B cell (primary cell): Measurements from ENCODE around the gene SPRR1A. TPM values are rescaled to one million over a fixed set of nuclear protein-coding genes. Genes with fewer than 3 reads are reported as not detected.

Source experiments
- ATAC-seq: fragments of 200-7000 bp; cut with Tn5 transposase; one replicate; pipeline ENCODE4 v1.10.0; 2021; ENCODE audit warnings: low read depth, mild to moderate bottlenecking, moderate number of reproducible peaks, moderate library complexity
- CTCF ChIA-PET: fragments of 350-600 bp; sonication (Branson Sonifier 250); formaldehyde crosslinking; loops from one replicate; lab custom pipeline; 2021; ENCODE audit warnings: antibody characterized with exemption, inconsistent platforms; lab: Charles Lee
- POLR2A ChIA-PET: fragments of 350-600 bp; sonication (Branson Sonifier 250); formaldehyde crosslinking; loops from one replicate; lab custom pipeline; 2021; ENCODE audit warnings: antibody characterized with exemption; lab: Charles Lee
- DNase-seq: peaks from one replicate; pipeline ENCODE4 v3.0.0; 2013
- H2AFZ ChIP-seq: 2 replicates; pipeline ENCODE4 v1.6.1; 2012; ENCODE audit warnings: mild to moderate bottlenecking, low read depth, low read length; ENCODE audit not compliant: insufficient read depth, poor library complexity, severe bottlenecking
- H3K27ac ChIP-seq, 2 donors: 1 replicate in 1 of 2; 2 replicates in 1 of 2; pipeline ENCODE4 v1.5.1; 2012 to 2013; ENCODE audit warnings: low read length in 2 of 2, mild to moderate bottlenecking in 2 of 2, moderate library complexity in 1 of 2
- H3K27me3 ChIP-seq, 4 experiments: fragments of 200-600 bp in 1 of 4; sonication (generic) in 1 of 4; replicated peaks in 1 of 4; 1 replicate in 2 of 4; 2 replicates in 2 of 4; pipeline versions ENCODE4 v1.6.1 to v1.7.0; 2013 to 2016; ENCODE audit warnings: low read length in 3 of 4, mild to moderate bottlenecking in 2 of 4, mixed read lengths in 1 of 4, moderate library complexity in 1 of 4; ENCODE audit not compliant: insufficient read depth in 4 of 4, control insufficient read depth in 3 of 4; ENCODE audit errors: control extremely low read depth in 1 of 4
- H3K36me3 ChIP-seq, 2 experiments: replicated peaks in 1 of 2; 1 replicate in 1 of 2; 2 replicates in 1 of 2; pipeline versions ENCODE4 v1.6.1 to v1.7.1; 2013; ENCODE audit warnings: low read length in 1 of 2; ENCODE audit not compliant: insufficient read depth in 2 of 2, control insufficient read depth in 1 of 2; ENCODE audit errors: control extremely low read depth in 1 of 2, extremely low read depth in 1 of 2
- H3K4me1 ChIP-seq, 2 donors: fragments of 200-600 bp in 1 of 2; sonication (generic) in 1 of 2; 1 replicate in 1 of 2; 2 replicates in 1 of 2; pipeline versions ENCODE4 v1.5.1 to v1.6.1; 2013 to 2017; ENCODE audit warnings: low read length in 2 of 2; ENCODE audit not compliant: control insufficient read depth in 2 of 2, insufficient read depth in 2 of 2
- H3K4me2 ChIP-seq: replicated peaks from 2 replicates; pipeline ENCODE3; 2012; ENCODE audit warnings: mild to moderate bottlenecking, low read depth, low read length; ENCODE audit not compliant: poor library complexity, severe bottlenecking
- H3K4me3 ChIP-seq, 5 experiments: fragments of 200-600 bp in 1 of 5; sonication (generic) in 1 of 5; 1 replicate in 3 of 5; 2 replicates in 2 of 5; pipeline versions ENCODE4 v1.5.1 to v1.7.0; 2011 to 2016; ENCODE audit warnings: low read length in 4 of 5, mild to moderate bottlenecking in 4 of 5, low read depth in 2 of 5, control low read depth in 1 of 5, moderate library complexity in 1 of 5; ENCODE audit not compliant: insufficient read depth in 1 of 5; ENCODE audit errors: control extremely low read depth in 1 of 5, extremely low read depth in 1 of 5
- H3K79me2 ChIP-seq: fragments of 200-600 bp; sonication (generic); one replicate; pipeline ENCODE4 v1.6.0; 2016; ENCODE audit warnings: low read length; ENCODE audit not compliant: control insufficient read depth, insufficient read depth
- H3K9ac ChIP-seq: fragments of 200-600 bp; sonication (generic); 2 replicates; pipeline ENCODE4 v1.6.1; 2017; ENCODE audit warnings: mild to moderate bottlenecking, low read length, moderate library complexity
- H3K9me3 ChIP-seq, 3 donors: one replicate each; pipeline versions ENCODE4 v1.6.1 to v1.7.1; 2013; ENCODE audit warnings: low read length in 2 of 3; ENCODE audit not compliant: control insufficient read depth in 2 of 3, insufficient read depth in 1 of 3; ENCODE audit errors: control extremely low read depth in 1 of 3
- H4K20me1 ChIP-seq: 2 replicates; pipeline ENCODE4 v1.6.0; 2012; ENCODE audit warnings: mild to moderate bottlenecking, low read length; ENCODE audit not compliant: insufficient read depth, control insufficient read depth, poor library complexity, severe bottlenecking
- H3K27ac Mint-ChIP-seq: one replicate; pipeline ENCODE4 v1.8.0; 2021; ENCODE audit warnings: mixed read lengths
- H3K27me3 Mint-ChIP-seq: one replicate; pipeline ENCODE4 v1.8.0; 2021; ENCODE audit warnings: mixed read lengths
- H3K4me1 Mint-ChIP-seq: one replicate; pipeline ENCODE4 v1.8.0; 2021; ENCODE audit warnings: mixed read lengths
- H3K4me3 Mint-ChIP-seq: one replicate; pipeline ENCODE4 v1.8.0; 2021; ENCODE audit warnings: mixed read lengths
- H3K9me3 Mint-ChIP-seq: one replicate; pipeline ENCODE4 v1.8.0; 2022; ENCODE audit warnings: mixed read lengths; ENCODE audit not compliant: insufficient read depth
- CTCF ChIP-seq: fragments of 200-600 bp; IDR thresholded peaks from one replicate; pipeline ENCODE4 v1.8.0; 2022; ENCODE audit warnings: antibody characterized with exemption, mild to moderate bottlenecking
- EZH2 ChIP-seq: IDR thresholded peaks from 2 replicates; pipeline ENCODE4 v1.6.1; 2012; ENCODE audit warnings: borderline replicate concordance, low read depth, mild to moderate bottlenecking, moderate library complexity, low read length; ENCODE audit not compliant: insufficient read depth, poor library complexity, severe bottlenecking
- WGBS: methylation state at CpG from one replicate; pipeline ENCODE4 v1.1.5; 2013; ENCODE audit warnings: missing lambda C conversion rate; ENCODE audit not compliant: insufficient coverage; 5-methylcytosine and 5-hydroxymethylcytosine counted together
- intact Hi-C: fragments of 100-400 bp; cut with micrococcal nuclease; formaldehyde crosslinking; loops from one replicate; pipeline ENCODE4 v1.10.0; 2022
- polyA minus RNA-seq: library from RNA; depleted of rRNA, polyadenylated mRNA; stranded (reverse); fragments of >200 nt; gene quantifications from 2 replicates; pipeline ENCODE4 v1.2.3, GENCODE V29; 2012
- polyA plus RNA-seq: library from polyadenylated mRNA; depleted of rRNA; stranded (reverse); fragments of >200 nt; gene quantifications from 2 replicates; pipeline ENCODE4 v1.2.3, GENCODE V29; 2012
- total RNA-seq, 2 donors: library from RNA; stranded (reverse); fragments of 120-200 nt in 1 of 2; gene quantifications; 1 replicate in 1 of 2; 2 replicates in 1 of 2; pipeline versions ENCODE4 v1.2.3 to v1.2.4, GENCODE V29; 2013 to 2022

Gene SPRR1A
- not detected in 2 replicates for total RNA-seq
- total RNA-seq (2013): not detected
- not detected in 2 replicates for polyA plus RNA-seq
- polyA minus RNA-seq: not detected in 2 replicates

- Mint-ChIP-seq H3K4me3 (no peak within 1 kb of the TSS), H3K27ac (no peak within 1 kb of the TSS), H3K4me1 (no peaks in the 10 kb centered on the region), H3K27me3 (peaks cover 45% of the 10 kb centered on the region), H3K9me3 (no peaks in the 10 kb centered on the region)
- H3K9me3 ChIP-seq: no peaks in the 10 kb centered on the region
- H3K27me3 ChIP-seq: peaks cover 0 to 14% (median 2%) of the 10 kb centered on the region in 4 experiments
- H3K9ac ChIP-seq: no peak within 1 kb of the TSS
- no peaks in the 10 kb centered on the region for H3K4me1 ChIP-seq
- no peak for ATAC-seq
- WGBS: no CpG with 5 or more reads among the region's 3 CpGs
- H3K36me3 ChIP-seq: no peaks in the 10 kb centered on the region
- intact Hi-C loops: no loop called here
- H3K27ac ChIP-seq: no peak within 1 kb of the TSS
- no peak within 1 kb of the TSS for H3K4me2 ChIP-seq
- no peak within 1 kb of the TSS for H2AFZ ChIP-seq
- H4K20me1 ChIP-seq: no peaks in the 10 kb centered on the region
- CTCF ChIA-PET: no interaction called here
- TF ChIP-seq CTCF (no peak), EZH2 (no peak)
- DNase-seq: no peak
- H3K4me3 ChIP-seq: no peak within 1 kb of the TSS
- no peaks in the 10 kb centered on the region for H3K79me2 ChIP-seq
- POLR2A ChIA-PET: no interaction called here
Measured at GRCh38 chr1:152983743-152984142, at the start of gene SPRR1A. TSS of gene SPRR1A (plus strand) at chr1:152984081. CDS start at chr1:152985231, 1,150 bp downstream.

GRCh38 chr1:152940614-152941013 lies 43.3 kb upstream of the SPRR1A start:
- no CpG with 5 or more reads among the region's 1 CpG for WGBS
- no peaks in the 10 kb centered on the region for H3K9me3 Mint-ChIP-seq
- intact Hi-C loops: no loop called here

More at GRCh38 chr1:152940614-152941013, 43.3 kb upstream of the SPRR1A start:
- no peaks in the 10 kb centered on the region for H3K79me2 ChIP-seq
- H3K4me3 ChIP-seq: no peak overlapping the region
- no peak overlapping the region for H3K9ac ChIP-seq
- H3K27me3 Mint-ChIP-seq: peaks cover 18% of the 10 kb centered on the region
- POLR2A ChIA-PET: no interaction called here
- no peak overlapping the region for H3K4me2 ChIP-seq
- no peak overlapping the region for H3K27ac ChIP-seq
- peaks cover 0 to 4% (median 0%) of the 10 kb centered on the region in 4 experiments for H3K27me3 ChIP-seq
- TF ChIP-seq CTCF (no peak), EZH2 (no peak)
- H3K4me3 Mint-ChIP-seq: no peak overlapping the region
- no peaks in the 10 kb centered on the region for H3K4me1 Mint-ChIP-seq
- no peak overlapping the region for H2AFZ ChIP-seq
- H4K20me1 ChIP-seq: no peaks in the 10 kb centered on the region
- CTCF ChIA-PET: no interaction called here
- no peaks in the 10 kb centered on the region for H3K36me3 ChIP-seq
- H3K9me3 ChIP-seq: no peaks in the 10 kb centered on the region
- H3K27ac Mint-ChIP-seq: no peak overlapping the region
- DNase-seq (no peak), ATAC-seq (no peak)
- H3K4me1 ChIP-seq: no peaks in the 10 kb centered on the region
